ENCODE data around the gene NCKAP5L. TPM values are rescaled to one million over a fixed set of nuclear protein-coding genes. Genes with fewer than 3 reads are reported as not detected.

NCKAP5L gene
- total and polyA plus RNA-seq, 10 donors, result 3.6 to 29.4 (median 21.1) TPM

- Histone ChIP-seq H3K36me3 (peaks cover 0 to 38% (median under 1%) of the 10 kb centered on the region in 6 donors), H3K27me3 (replicated peaks in 1 of 7) (no peaks in the 10 kb centered on the region), H3K4me1 (peaks cover 0 to 53% (median 11%) of the 10 kb centered on the region in 6 donors), H3K9me3 (no peaks in the 10 kb centered on the region), H3K4me3 (no peak overlapping the region), H3K27ac (no peak overlapping the region)
- TF ChIP-seq CTCF (IDR thresholded peaks at IDR 0.05 in 8 of 11, conservative IDR thresholded peaks at IDR 0.05 in 3 of 11) (no peak), POLR2AphosphoS5 (IDR thresholded peaks at IDR 0.05) (no peak), POLR2A (IDR thresholded peaks at IDR 0.05) (no peak)
- intact Hi-C loops (cut with DNase I; ENCODE audit: low total_unique reads), result no loop called here
- 81 to 91% (median 86%) methylated on average over 5 of the region's 5 CpGs for WGBS, 5 donors
- no peak for DNase-seq
Observed at GRCh38 chr12:49811136-49811535, 17.1 kb downstream of the NCKAP5L start.

DNA sequence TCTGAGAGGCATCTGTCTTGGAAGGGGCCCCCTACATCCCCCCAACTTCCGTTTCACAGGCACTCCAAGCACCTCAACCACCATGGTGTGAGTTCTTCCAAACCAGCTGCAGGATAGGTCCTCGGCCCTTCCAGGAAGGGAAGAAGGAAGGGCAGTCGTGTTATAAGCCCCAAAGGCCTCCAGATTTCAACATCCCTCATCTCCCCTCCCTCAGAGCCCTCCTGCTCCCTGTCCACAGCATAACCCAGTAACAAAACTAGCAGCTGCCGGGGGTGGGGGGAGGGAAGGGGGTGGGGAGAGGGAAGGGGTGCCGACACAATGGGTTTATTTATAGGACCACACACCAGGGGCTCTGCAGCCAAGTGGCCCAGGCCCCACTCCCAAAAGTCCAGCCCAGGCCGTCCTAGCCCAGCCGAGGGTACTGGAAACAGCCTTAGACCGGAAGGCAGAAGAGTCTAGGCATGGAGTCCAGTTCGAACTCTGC lies 18.3 kb downstream of the NCKAP5L start:
- H3K36me3 ChIP-seq, result peaks cover 0 to 41% (median 11%) of the 10 kb centered on the region in 6 donors
- no peaks in the 10 kb centered on the region for H3K9me3 ChIP-seq
- no peak for DNase-seq
- no peak for TF ChIP-seq POLR2AphosphoS5 (IDR thresholded peaks at IDR 0.05)
- no peak for TF ChIP-seq CTCF (IDR thresholded peaks at IDR 0.05 in 8 of 11, conservative IDR thresholded peaks at IDR 0.05 in 3 of 11)
- TF ChIP-seq POLR2A (IDR thresholded peaks at IDR 0.05), result no peak
- H3K4me3 ChIP-seq, result no peak overlapping the region
- H3K4me1 ChIP-seq, result peaks cover 0 to 53% (median 11%) of the 10 kb centered on the region in 6 donors
- H3K27ac ChIP-seq, result no peak overlapping the region
- no peaks in the 10 kb centered on the region for H3K27me3 ChIP-seq (replicated peaks in 1 of 7)
- intact Hi-C loops (cut with DNase I; ENCODE audit: low total_unique reads), result no loop called here
- 51 to 65% (median 56%) methylated on average over 8 to 9 of the region's 9 CpGs for WGBS, 5 donors

DNA sequence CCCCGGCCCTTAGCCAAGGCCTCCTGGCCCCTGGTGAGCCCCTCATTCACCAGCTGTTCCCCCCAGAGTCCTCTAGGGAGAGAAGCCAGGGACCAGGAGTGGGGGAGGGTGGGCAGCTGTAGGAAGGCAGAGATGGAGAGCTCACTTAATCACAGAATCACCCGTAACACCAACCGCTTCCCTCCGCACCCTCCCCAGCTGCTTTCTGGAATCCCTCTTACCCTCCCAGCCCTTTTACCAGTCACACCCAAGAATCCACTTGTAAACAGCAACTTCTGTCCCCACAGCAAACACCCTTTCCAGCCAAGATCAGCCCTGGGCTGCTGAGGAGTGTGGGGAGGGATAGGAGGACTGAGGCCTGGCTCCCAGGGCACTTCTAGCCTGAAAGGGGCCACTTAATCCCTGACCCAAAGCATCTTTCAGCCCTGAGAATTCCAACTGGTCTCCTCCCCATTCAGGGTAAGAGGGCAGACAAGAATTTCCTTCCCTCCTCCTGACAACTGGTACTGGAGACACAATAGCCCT lies 18.8 kb downstream of the NCKAP5L start:
- TF ChIP-seq CTCF (IDR thresholded peaks at IDR 0.05 in 8 of 11, conservative IDR thresholded peaks at IDR 0.05 in 3 of 11) (no peak), POLR2A (IDR thresholded peaks at IDR 0.05) (no peak), POLR2AphosphoS5 (IDR thresholded peaks at IDR 0.05) (peak in 2 of 3 donors; percentile 40 to 64)
- H3K27me3 ChIP-seq (replicated peaks in 1 of 7), result no peaks in the 10 kb centered on the region

DNA sequence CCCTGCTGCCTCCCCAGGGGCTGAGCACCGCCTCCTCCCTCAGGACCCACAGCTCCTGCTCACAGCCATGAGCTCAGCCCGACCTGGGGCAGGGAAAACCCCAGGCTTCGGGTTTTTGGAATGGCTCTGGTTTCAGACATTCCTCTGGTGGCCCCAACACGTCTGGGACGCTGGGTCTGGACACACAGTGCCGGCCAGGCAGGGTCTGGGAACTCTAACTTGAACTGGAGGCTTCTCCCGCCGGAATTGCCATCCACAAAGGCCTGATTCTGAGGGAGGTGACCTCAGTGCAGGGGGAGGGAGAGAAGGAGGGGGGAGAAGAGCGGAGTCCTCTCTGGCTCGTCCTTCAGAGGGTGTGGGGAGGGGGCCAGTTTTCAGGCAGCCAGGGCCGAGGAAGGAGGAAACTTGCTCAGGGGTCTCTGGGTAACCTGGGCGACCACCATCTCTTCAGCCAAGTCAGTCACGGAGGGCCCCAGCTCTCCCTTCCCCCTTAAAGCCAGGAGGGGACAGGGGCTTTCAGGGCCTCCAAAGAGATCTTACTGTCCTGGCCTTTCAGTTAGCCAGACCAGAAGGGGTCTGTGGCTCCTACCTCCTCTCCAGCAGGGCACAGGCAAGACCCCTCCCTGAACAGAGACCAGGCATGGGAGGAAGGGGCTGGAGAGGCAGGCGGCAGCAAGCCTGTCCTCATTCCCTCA lies 19.4 kb downstream of the NCKAP5L start:
- H3K27ac ChIP-seq, result peak overlapping the region in 4 of 8 donors; percentile 36 to 44 (median 40)
- H3K27me3 ChIP-seq (replicated peaks in 1 of 7), result no peaks in the 10 kb centered on the region
- peaks cover 0 to 53% (median 11%) of the 10 kb centered on the region in 6 donors for H3K4me1 ChIP-seq
- intact Hi-C loops (cut with DNase I; ENCODE audit: low total_unique reads), result no loop called here
- DNase-seq, result no peak
- 69 to 89% (median 83%) methylated on average over 10 to 14 of the region's 14 CpGs for WGBS, 5 donors
- TF ChIP-seq CTCF (IDR thresholded peaks at IDR 0.05 in 8 of 11, conservative IDR thresholded peaks at IDR 0.05 in 3 of 11) (no peak), POLR2AphosphoS5 (IDR thresholded peaks at IDR 0.05) (no peak), POLR2A (IDR thresholded peaks at IDR 0.05) (no peak)
- peaks cover 0 to 46% (median 17%) of the 10 kb centered on the region in 6 donors for H3K36me3 ChIP-seq
- H3K4me3 ChIP-seq, result no peak overlapping the region
- no peaks in the 10 kb centered on the region for H3K9me3 ChIP-seq

More for the DNA sequence above, 18.8 kb downstream of the NCKAP5L start:
- Histone ChIP-seq H3K4me1 (peaks cover 0 to 53% (median 11%) of the 10 kb centered on the region in 6 donors), H3K9me3 (no peaks in the 10 kb centered on the region), H3K36me3 (peaks cover 0 to 42% (median 15%) of the 10 kb centered on the region in 6 donors), H3K4me3 (no peak overlapping the region), H3K27ac (peak overlapping the region in 4 of 8 donors; percentile 36 to 44 (median 40))
- WGBS, 5 donors, result 59 to 94% (median 85%) methylated on average over 4 of the region's 4 CpGs
- intact Hi-C loops (cut with DNase I; ENCODE audit: low total_unique reads), result no loop called here
- no peak for DNase-seq
